ENCODE measurements around the gene USP21.

The USP21 gene

DNA sequence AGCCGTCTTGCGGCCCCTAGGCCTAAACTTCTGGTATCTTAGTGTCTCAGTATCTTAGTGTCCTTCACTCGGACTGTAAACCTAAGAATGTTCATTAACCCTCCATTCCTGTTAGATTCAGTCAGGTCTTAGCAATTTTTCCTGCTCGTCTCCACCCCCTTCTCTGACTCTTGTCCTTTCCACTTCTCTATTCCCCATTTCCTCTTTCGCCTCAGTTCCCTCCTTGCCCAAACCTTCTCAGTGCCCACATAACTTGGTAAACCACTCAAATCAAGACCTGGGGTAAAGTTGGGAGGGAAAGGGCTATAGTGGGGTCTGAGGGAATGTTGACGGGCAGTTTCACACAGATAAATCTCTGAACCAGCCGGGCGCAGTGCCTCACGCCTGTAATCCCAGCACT is 55.1 kb downstream of the USP21 start:
- no peak for DNase-seq (ENCODE audit: extremely low spot score)
- TF ChIP-seq, protein P1, sequence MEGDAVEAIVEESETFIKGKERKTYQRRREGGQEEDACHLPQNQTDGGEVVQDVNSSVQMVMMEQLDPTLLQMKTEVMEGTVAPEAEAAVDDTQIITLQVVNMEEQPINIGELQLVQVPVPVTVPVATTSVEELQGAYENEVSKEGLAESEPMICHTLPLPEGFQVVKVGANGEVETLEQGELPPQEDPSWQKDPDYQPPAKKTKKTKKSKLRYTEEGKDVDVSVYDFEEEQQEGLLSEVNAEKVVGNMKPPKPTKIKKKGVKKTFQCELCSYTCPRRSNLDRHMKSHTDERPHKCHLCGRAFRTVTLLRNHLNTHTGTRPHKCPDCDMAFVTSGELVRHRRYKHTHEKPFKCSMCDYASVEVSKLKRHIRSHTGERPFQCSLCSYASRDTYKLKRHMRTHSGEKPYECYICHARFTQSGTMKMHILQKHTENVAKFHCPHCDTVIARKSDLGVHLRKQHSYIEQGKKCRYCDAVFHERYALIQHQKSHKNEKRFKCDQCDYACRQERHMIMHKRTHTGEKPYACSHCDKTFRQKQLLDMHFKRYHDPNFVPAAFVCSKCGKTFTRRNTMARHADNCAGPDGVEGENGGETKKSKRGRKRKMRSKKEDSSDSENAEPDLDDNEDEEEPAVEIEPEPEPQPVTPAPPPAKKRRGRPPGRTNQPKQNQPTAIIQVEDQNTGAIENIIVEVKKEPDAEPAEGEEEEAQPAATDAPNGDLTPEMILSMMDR (IDR thresholded peaks at IDR 0.05; ENCODE audit: control extremely low read depth, extremely low read depth, low read depth, missing control alignments), result no peak
- ChIA-PET CTCF (interaction anchor here (12.0 kb wide), 1 partner anchor 10 kb away, joined by 248 read pairs; the partner anchor contains the start of genes APOA2 and TOMM40L), POLR2A (no interaction called here)

DNA sequence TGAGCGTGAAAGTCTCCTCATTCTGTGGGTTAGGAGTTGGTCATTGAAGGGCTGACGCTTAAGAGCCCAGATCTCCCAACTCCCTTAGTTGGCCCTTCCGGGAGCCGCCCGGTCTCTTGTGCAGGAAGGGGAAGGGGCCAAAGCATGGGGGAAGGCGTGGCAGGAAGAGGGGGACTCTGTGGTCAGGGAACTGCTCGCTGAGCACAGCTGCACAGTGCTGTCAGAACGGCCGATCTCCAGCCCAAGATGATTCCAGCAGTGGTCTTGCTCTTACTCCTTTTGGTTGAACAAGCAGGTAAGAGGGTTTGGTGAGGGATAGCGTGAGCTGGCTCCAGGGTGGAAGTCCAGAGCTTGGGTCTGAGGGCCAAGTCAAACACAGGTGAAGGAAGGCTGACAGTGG is 55.8 kb downstream of the USP21 start, which contains the start of gene FCER1G:
Gene FCER1G (plus strand): TSS at position 220 of the 400 bp plus-strand sequence. CDS start 27 bp downstream, at position 247.
- ChIA-PET POLR2A (no interaction called here), CTCF (interaction anchor here (0.9 to 12.0 kb wide), 5 partner anchors 10 to 168 kb away, joined by 3 to 248 read pairs (median 10); partner anchors contain the start of genes APOA2, NDUFS2 and TOMM40L)
- TF ChIP-seq, protein P1 (IDR thresholded peaks at IDR 0.05; ENCODE audit: control extremely low read depth, extremely low read depth, low read depth, missing control alignments), result no peak
- no peak for DNase-seq (ENCODE audit: extremely low spot score)
